Hippocampal formation (tissue), 2 donors: ENCODE data around the gene ARL11.
A peak's percentile ranks its signal among the peaks of the same experiment; 100 is the strongest.

Experiments used
- DNase-seq, 2 donors: peaks; one replicate each; lab custom pipeline; 2025; lab: John Stamatoyannopoulos, UW

ARL11 gene

DNA sequence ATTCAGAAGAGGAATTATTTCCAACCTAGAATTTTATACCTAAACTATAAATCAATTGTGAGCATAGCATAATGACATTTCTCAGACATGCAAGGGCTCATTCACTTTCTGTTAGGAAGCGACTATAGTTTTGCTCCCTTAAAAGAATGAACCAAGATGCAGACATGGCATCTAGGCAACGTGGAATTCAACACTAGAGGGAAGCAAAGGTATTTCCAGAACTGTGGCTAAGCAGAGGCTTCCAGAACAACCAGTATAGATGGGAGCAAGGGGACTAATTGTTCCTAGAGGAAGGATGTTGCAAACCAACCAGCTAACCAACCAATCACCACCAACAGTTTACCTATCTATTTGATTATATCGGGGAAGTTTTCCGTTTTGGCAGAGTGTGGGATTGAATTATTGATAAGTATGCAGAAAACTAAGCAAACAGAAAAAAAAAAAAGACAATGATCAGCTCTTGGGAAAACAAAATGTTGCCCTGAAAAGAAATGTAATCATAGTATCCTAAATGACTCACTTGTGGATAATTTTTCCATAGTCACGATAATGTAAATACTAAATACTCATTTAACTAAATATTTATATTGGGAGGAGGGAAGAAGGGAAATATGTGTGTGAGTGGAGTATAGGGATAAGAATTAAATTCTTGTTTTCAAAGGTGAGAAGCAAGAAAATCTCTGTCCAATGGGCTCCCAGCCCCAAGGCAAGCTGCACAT is 21.1 kb downstream of the ARL11 start:
- no peak for DNase-seq

GRCh38 chr13:49649963-49650312 is 21.6 kb downstream of the ARL11 start:
- DNase-seq, result no peak

- DNase-seq, result no peak
Observed at GRCh38 chr13:49651570-49652354, 23.5 kb downstream of the ARL11 start.

GRCh38 chr13:49652355-49653305 is 24.3 kb downstream of the ARL11 start:
- DNase-seq, result no peak

GRCh38 chr13:49653478-49653877 is 25.2 kb downstream of the ARL11 start:
- no peak for DNase-seq

- DNase-seq, result no peak
Observed at GRCh38 chr13:49654011-49654410, 25.7 kb downstream of the ARL11 start.

DNA sequence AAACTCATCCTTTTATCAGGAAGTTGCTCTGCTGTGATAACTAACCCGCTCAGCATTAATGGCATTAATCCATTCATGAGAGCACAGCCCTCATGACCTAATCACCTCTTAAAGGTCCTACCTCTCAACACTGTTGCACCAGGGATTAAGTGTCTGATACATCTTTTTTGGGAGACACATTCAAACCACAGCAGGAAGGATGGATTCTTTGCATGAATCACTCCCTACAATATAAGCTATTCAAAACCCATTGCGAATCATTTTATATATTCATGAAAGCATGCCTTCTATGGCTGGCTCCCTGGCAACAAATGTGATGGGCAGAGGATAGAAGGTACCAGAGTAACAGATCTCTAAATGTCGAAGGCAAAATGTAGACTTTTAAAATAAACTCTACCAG is 27.6 kb downstream of the ARL11 start:
- DNase-seq, result no peak

DNA sequence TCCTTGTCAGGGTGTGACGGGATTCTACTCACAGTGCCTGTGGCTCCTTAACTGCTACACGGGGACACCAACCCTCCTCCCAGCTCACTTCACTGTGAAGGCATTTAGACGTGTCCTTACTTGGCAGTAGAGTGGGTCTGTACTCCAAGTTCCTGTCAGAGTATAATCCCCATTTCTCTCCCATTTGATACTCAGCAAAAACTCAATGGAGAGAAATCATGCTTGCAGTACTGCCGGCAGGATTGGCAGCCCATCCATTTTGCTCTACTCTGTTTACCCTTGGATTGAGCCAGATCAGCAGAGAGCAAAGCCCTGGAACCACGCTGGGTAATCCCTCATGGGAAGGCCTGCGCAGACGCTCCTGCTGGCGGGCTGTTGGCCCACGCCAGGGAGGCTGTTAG is 28.9 kb downstream of the ARL11 start:
- DNase-seq, result peak in 1 of 2 donors; percentile 25

DNA sequence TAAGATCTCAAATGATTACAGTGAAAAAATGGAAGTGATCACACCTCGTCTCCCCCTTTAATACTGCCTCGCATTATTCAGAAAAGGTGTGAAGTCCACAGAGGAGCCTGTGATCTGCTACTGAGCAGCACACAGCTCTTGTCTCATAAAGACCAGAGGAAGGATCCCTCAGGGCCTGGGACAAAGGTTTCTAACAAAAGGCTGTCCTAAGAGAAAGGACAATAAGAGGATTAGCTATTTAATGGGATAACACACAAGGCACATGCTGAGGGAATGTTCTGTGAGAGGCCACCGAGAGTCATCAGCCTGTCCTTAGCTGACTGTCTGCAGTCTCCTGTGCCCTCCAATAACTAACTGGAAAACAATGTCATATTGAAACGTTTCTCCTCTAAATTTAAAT is 36.3 kb downstream of the ARL11 start:
- DNase-seq, result no peak

- no peak for DNase-seq
Observed at GRCh38 chr13:49667773-49668172, 39.5 kb downstream of the ARL11 start.

- peak; percentile 52 to 85 for DNase-seq
Observed at GRCh38 chr13:49669735-49670309, 41.5 kb downstream of the ARL11 start.

DNA sequence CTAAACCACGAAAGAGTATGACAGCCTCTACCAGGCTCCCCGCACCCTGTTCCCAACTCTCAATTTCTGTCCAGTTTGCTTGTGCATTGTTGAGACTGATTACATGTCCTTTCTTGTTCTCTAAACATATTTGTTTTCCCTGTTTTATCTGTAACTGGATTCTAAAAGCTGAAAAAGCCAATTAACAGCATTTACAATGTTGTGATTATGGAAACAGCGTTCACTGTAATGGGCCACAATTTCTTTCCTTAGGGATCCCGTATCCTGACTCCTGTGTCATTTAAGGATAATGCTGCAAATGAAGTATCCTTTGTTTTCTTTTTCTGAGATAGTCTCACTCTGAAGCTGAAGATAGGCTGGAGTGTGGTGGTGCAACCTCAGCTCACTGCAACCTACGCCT is 42.5 kb downstream of the ARL11 start:
- DNase-seq, result no peak

- no peak for DNase-seq
Observed at GRCh38 chr13:49676581-49677298, 48.4 kb downstream of the ARL11 start.

DNA sequence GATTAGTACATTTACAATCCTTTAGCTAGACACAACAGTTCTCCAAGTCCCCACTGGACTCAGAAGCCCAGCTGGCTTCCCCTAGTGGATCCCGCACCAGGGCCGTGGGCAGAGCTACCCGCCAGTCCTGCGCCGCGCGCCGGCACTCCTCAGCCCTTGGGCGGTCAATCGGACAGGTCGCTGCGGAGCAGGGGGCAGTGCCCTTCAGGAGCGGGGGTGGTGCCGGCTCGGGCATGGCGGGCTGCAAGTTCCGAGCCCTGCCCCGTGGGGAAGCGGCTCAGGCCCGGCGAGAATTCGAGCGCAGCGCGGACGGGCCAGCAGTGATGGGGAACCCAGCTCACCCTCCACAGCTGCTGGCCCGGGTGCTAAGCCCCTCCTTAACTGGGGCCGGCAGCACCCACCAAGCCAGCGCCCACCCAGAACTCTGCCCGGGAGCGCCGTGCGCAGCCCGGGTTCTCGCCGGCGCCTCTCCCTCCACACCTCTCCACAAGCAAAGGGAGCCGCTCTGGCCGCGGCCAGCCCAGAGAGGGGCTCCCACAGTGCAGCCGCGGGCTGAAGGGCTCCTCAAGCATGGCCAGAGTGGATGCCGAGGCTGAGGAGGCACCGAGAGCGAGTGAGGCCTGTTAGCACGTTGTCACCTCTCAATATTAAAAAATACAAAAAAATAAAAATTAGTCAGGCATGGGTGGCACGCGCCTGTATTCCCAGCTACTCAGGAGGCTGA is 50.0 kb downstream of the ARL11 start:
- DNase-seq, result no peak

DNA sequence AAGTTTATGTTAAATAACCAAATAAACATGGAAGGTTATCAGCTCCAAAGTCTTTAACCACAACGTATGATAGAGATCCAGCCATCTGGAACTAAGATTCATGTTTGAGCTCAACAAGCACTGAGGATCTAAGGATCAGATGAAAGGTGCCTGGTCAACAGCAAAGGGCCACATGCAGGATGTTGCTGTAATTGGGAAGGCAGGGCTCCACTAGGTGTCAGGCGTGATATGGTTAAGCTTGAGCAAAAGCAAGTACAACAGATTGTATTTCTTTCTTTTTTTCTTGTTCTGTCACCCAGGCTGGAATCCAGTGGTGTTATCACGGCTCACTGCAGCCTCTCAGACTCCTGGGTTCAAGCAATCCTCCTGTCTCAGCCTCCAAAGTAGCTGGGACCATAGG is 50.9 kb downstream of the ARL11 start:
- no peak for DNase-seq

GRCh38 chr13:49681842-49682435 is 53.6 kb downstream of the ARL11 start:
- no peak for DNase-seq
